Pancreas (tissue), 10 donors: ENCODE measurements around the gene BTBD9. TPM values are rescaled to one million over a fixed set of nuclear protein-coding genes. Genes with fewer than 3 reads are reported as not detected.

Source experiments
- ATAC-seq, 4 donors: fragments of 200-7000 bp; cut with Tn5 transposase; one replicate each; pipeline versions ENCODE4 v1.8.0 to v1.9.1; 2020; ENCODE audit warnings: mild to moderate bottlenecking in 4 of 4, moderate library complexity in 4 of 4
- DNase-seq, 6 donors: peaks; one replicate each; pipeline ENCODE4 v3.0.0-alpha.2; 2020
- FAIRE-seq: peaks from 2 replicates; lab custom pipeline; 2012; peaks lifted over from hg19 to GRCh38; lab: Jason Lieb, UNC
- H3K27ac ChIP-seq, 4 donors: fragments of 200-600 bp; sonication (generic); 1 replicate in 3 of 4; 2 replicates in 1 of 4; pipeline versions ENCODE4 v1.5.0 to v1.8.0; 2020
- H3K27me3 ChIP-seq, 4 donors: fragments of 200-600 bp; one replicate each; pipeline ENCODE4 v1.8.0; 2021
- H3K36me3 ChIP-seq, 3 donors: fragments of 200-600 bp; sonication (generic) in 1 of 3; one replicate each; pipeline versions ENCODE4 v1.5.0 to v1.8.0; 2020 to 2021
- H3K4me1 ChIP-seq, 3 donors: fragments of 200-600 bp; one replicate each; pipeline ENCODE4 v1.8.0; 2021
- H3K4me3 ChIP-seq, 4 donors: fragments of 200-600 bp; sonication (generic) in 2 of 4; one replicate each; pipeline versions ENCODE4 v1.5.0 to v1.8.0; 2020 to 2021
- H3K9me3 ChIP-seq, 4 donors: fragments of 200-600 bp; one replicate each; pipeline ENCODE4 v1.8.0; 2021
- WGBS, 2 donors: extraction: QIAGEN DNeasy Blood & Tissue Kit; methylation state at CpG; one replicate each; pipeline ENCODE4 v1.1.7; 2013; 5-methylcytosine and 5-hydroxymethylcytosine counted together
- intact Hi-C, 3 donors: fragments of 100-400 bp; cut with DNase I; formaldehyde crosslinking; loops; one replicate each; pipeline versions ENCODE4 v1.11.1 to v1.14.2; 2022
- polyA plus RNA-seq, 2 donors: library from polyadenylated mRNA; stranded (reverse); fragments of 200-250 nt; gene quantifications; one replicate each; pipeline ENCODE4 v1.2.3, GENCODE V29; 2013
- total RNA-seq, 6 donors: library from RNA; stranded (reverse); fragmentation: NEBNext Ultra II Directional in 4 of 6; extraction: Animal tissue kit (Norgen Biotek cat#: 25700) in 4 of 6; gene quantifications; one replicate each; pipeline versions ENCODE4 v1.2.1 to v1.2.4, GENCODE V29; 2021 to 2023
- TF ChIP-seq, protein P1 (sequence below), 4 donors: fragments of 200-600 bp; sonication (generic) in 3 of 4; IDR thresholded peaks; one replicate each; pipeline versions ENCODE4 v1.5.0 to v1.8.0; 2021; ENCODE audit warnings: antibody characterized with exemption in 4 of 4
- donor health status: healthy with polysubstance abuse.
- donor health status: DM: no; HTN: no; CAD: no; lungs with moderate emphysema.
- donor health status: DM: no; HTN: no; CAD: no.
- donor health status: control.
- donor health status: control.
- donor health status: Bipolar disorder and iron deficiency.
- donor health status: DM: yes; HTN: yes; CAD: no.
- donor health status: DM: no; HTN: no; CAD: no.
- donor health status: DM: no; HTN: no; CAD: no.
- donor health status: DM: yes; HTN: yes; CAD: no.

BTBD9 gene
- total and polyA plus RNA-seq, 8 donors = 2.2 to 11.0 (median 7.1) TPM

GRCh38 chr6:38156818-38157565 lies 482.7 kb downstream of the BTBD9 start:
- DNase-seq (no peak), ATAC-seq (no peak), FAIRE-seq (no peak)
- intact Hi-C loops = no loop called here
- no peak overlapping the region for H3K27ac ChIP-seq
- TF ChIP-seq, protein P1, sequence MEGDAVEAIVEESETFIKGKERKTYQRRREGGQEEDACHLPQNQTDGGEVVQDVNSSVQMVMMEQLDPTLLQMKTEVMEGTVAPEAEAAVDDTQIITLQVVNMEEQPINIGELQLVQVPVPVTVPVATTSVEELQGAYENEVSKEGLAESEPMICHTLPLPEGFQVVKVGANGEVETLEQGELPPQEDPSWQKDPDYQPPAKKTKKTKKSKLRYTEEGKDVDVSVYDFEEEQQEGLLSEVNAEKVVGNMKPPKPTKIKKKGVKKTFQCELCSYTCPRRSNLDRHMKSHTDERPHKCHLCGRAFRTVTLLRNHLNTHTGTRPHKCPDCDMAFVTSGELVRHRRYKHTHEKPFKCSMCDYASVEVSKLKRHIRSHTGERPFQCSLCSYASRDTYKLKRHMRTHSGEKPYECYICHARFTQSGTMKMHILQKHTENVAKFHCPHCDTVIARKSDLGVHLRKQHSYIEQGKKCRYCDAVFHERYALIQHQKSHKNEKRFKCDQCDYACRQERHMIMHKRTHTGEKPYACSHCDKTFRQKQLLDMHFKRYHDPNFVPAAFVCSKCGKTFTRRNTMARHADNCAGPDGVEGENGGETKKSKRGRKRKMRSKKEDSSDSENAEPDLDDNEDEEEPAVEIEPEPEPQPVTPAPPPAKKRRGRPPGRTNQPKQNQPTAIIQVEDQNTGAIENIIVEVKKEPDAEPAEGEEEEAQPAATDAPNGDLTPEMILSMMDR (IDR thresholded peaks at IDR 0.05) = no peak
- H3K9me3 ChIP-seq = no peaks in the 10 kb centered on the region
- no peak overlapping the region for H3K4me3 ChIP-seq
- H3K36me3 ChIP-seq = no peaks in the 10 kb centered on the region
- peaks cover 0 to 8% (median 0%) of the 10 kb centered on the region in 3 donors for H3K4me1 ChIP-seq
- WGBS, 2 donors = 94% methylated on average over 10 of the region's 10 CpGs
- H3K27me3 ChIP-seq = no peaks in the 10 kb centered on the region

DNA sequence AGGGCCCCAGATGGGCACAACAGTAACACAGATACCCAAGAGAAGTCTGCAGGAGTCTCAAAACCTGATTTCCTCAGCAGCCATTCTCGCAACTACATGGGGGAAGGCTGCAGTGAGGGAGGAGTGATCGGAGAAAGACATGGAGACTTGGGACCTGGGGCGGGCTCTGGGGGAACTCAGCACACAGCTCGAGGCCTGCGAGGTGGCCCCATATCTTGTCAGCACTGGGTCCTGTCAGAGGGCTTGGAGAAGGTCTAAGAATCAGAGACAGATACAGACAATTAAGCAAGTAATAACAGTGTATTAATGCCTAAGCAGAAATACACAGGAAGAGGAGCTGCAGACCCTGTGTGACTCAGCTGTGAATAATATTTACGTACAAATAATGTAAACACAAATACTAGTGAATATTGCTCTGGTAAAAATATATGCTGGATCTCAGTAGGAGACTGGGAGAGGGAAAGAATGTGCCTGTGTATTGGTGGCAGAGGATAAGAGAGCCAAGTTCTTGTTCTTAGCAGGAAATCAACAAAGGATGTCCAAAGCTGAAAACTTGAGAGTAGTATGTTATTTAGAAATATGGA lies 484.0 kb downstream of the BTBD9 start:
- Histone ChIP-seq H3K27me3 (no peaks in the 10 kb centered on the region), H3K4me1 (peaks cover 0 to 8% (median 0%) of the 10 kb centered on the region in 3 donors), H3K36me3 (no peaks in the 10 kb centered on the region), H3K4me3 (no peak overlapping the region), H3K27ac (no peak overlapping the region), H3K9me3 (no peaks in the 10 kb centered on the region)
- intact Hi-C loops = no loop called here
- no peak for ATAC-seq
- no peak for DNase-seq
- no peak for FAIRE-seq
- 92 to 95% methylated on average over 6 of the region's 6 CpGs for WGBS, 2 donors
- TF ChIP-seq, protein P1 (IDR thresholded peaks at IDR 0.05) = no peak

DNA sequence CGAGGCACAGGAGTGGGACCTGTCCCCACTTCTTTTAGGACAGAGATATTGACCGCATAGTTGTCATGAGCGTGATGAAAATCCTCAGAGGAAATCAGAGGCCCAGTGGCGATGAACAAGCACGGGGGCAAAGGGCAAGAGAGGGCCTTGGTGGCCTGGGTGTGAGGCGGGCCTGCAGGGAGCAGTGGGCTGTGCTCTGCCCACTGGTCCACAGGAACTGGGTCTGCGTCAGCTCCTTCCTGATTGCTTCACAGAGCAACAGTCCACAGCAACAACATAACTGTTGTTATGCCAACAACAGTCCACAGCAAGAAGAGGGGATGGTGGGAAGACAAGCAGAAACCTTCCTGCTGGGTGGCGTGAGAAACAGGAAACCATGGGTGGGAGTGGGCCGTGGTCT lies 484.6 kb downstream of the BTBD9 start:
- H3K4me1 ChIP-seq = peaks cover 0 to 8% (median 0%) of the 10 kb centered on the region in 3 donors
- no peaks in the 10 kb centered on the region for H3K36me3 ChIP-seq
- TF ChIP-seq, protein P1 (IDR thresholded peaks at IDR 0.05) = no peak
- no peak overlapping the region for H3K27ac ChIP-seq
- H3K27me3 ChIP-seq = no peaks in the 10 kb centered on the region
- ATAC-seq (no peak), DNase-seq (no peak), FAIRE-seq (no peak)
- intact Hi-C loops = no loop called here
- H3K4me3 ChIP-seq = no peak overlapping the region
- 91 to 92% methylated on average over 9 of the region's 9 CpGs for WGBS, 2 donors
- no peaks in the 10 kb centered on the region for H3K9me3 ChIP-seq

- peaks cover 0 to 12% (median 4%) of the 10 kb centered on the region in 3 donors for H3K4me1 ChIP-seq
- TF ChIP-seq, protein P1 (IDR thresholded peaks at IDR 0.05) = no peak
- WGBS, 2 donors = 87 to 90% methylated on average over 8 of the region's 8 CpGs
- H3K27me3 ChIP-seq = no peaks in the 10 kb centered on the region
- ATAC-seq (no peak), DNase-seq (no peak), FAIRE-seq (no peak)
- no peak overlapping the region for H3K4me3 ChIP-seq
- H3K36me3 ChIP-seq = no peaks in the 10 kb centered on the region
- no peak overlapping the region for H3K27ac ChIP-seq
- H3K9me3 ChIP-seq = no peaks in the 10 kb centered on the region
- intact Hi-C loops = no loop called here
Measured at GRCh38 chr6:38154731-38155130, 485.0 kb downstream of the BTBD9 start.
